ENCODE measurements around the gene GNGT2.

Gene GNGT2

DNA sequence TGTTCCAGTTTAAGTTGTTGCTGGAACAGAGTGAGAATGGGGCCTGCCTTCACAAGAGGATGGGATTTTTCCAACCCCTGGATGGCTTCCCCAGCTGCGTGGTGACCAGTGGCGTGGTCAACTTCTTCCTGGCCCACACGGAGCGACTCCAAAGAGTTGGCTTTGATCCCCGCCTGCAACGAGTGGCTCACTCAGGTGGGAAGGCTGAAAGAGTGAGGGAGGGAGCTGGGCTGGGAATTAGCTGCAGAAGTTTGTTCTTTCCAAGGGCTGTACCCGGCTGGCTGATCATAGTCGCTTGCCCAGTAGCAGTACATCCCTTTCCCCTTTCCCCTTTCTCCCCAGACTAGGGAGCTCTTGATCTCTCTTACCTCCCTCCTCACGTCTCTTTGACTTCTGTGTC is 41.7 kb downstream of the GNGT2 start:
- DNase-seq = no peak

DNA sequence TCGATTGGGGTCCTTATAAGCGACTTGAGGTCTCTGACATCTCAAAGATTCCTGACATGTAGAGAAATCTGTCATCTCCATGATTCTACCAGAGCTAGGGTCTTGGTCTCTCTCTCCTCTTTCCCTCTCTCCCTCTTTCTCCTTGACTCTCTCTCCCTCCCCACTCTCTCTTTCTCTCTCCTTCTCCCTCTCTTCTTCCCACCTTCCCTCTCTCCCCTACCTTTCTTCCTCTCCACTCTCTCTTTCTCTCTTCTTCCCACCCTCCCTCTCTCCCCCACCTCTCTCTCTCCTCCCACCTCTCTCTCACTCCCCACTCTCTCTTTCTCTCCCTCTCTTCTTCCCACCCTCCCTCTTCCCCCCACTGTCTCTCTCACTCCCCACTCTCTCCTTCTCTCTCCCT is 45.2 kb downstream of the GNGT2 start:
- no peak for DNase-seq

DNA sequence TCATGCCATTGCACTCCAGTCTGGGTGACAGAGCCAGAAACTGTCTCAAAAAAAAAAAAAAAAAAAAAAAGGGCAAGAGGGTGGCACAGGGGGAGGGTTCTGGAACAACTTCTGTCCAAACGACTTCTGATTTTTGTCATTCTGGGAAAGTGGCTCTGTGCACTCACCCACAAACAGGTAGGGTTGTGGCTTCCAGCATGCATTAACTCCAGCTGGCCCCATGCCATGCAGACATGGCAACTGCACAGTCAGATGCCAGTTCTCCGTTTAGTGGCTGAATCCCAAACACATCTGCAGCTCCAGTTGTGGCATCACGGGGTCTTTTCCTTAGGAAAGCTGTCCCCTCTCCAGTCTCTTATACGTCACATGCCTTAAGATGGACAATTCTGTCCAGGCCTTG is 47.5 kb downstream of the GNGT2 start:
- DNase-seq = no peak

DNA sequence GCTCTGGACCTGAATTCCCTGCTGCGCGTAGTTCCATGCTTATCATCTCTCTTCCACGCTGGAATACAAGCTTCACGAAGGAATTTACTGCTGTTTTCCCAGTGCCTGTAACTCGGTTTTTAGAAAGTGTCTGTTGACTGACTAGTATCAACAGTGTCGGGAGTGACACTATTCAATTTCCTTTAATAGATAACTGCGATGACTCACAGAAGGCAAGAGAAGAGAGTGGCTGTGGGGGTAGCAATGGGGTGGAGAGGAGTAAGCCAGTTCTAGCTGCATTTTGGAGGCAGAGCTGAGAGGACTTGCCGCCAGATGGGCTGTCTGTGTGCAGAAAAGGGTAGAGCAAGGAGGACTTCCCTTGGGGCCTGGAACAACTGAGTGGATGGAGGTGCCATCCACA is 52.6 kb downstream of the GNGT2 start:
- DNase-seq = no peak

DNA sequence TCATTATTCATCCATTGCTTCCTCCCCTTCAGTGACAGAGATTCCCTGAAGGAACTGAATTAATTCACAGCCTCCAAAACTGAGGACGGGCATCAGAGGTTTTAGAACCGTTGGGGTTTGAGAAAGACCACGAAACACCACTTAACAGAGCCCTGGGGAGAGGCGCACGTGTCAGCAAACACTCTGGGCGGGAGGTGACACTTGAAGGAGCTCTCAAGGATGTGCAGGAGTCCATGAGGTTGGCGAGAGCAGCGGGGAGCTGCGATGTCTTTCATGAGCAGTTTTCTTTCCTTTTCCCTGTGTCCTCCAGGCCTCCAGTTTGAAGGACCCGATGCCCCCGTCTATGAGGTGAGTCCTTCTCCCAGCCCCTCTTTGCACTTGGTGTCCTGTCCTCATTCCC is 54.1 kb downstream of the GNGT2 start:
- no peak for DNase-seq
